ENCODE results near the gene CCDC14.

GRCh38 chr3:123951522-123952447 lies 9.2 kb downstream of the CCDC14 start:
- no peak for TF ChIP-seq EZH2phosphoT487 (IDR thresholded peaks at IDR 0.05; ENCODE audit: unreplicated experiment)
- TF ChIP-seq POLR2AphosphoS5 (IDR thresholded peaks at IDR 0.05; ENCODE audit: low read depth), result no peak
